Testis (tissue), 5 donors: Measurements from ENCODE around the gene HGF. TPM values are rescaled to one million over a fixed set of nuclear protein-coding genes. Genes with fewer than 3 reads are reported as not detected.
"Not testable (repeated sequence)": the region's sequence is repeated elsewhere in the genome, so short reads cannot be mapped to it uniquely, and the experiment has no call there.

Experiments used
- DNase-seq: peaks from one replicate; pipeline ENCODE4 v3.0.0-alpha.2; 2019
- H3K27ac ChIP-seq, 2 donors: fragments of 200-600 bp; sonication (generic); one replicate each; pipeline ENCODE4 v1.5.1; 2019
- H3K27me3 ChIP-seq: fragments of 200-600 bp; sonication (generic); one replicate; pipeline ENCODE4 v1.5.1; 2019
- H3K36me3 ChIP-seq: fragments of 200-600 bp; sonication (generic); one replicate; pipeline ENCODE4 v1.5.1; 2017; ENCODE audit warnings: low read depth; ENCODE audit errors: missing control alignments
- H3K4me1 ChIP-seq: fragments of 200-600 bp; sonication (generic); one replicate; pipeline ENCODE4 v1.5.1; 2019
- H3K4me3 ChIP-seq, 2 donors: fragments of 200-600 bp; sonication (generic); one replicate each; pipeline ENCODE4 v1.5.1; 2017 to 2019
- H3K9me3 ChIP-seq: fragments of 200-600 bp; sonication (generic); one replicate; pipeline ENCODE4 v1.5.1; 2017
- CTCF ChIP-seq, 3 experiments: fragments of 450-650 bp in 2 of 3; fragments of 200-600 bp in 1 of 3; sonication (generic) in 1 of 3; IDR thresholded peaks; one replicate each; pipeline ENCODE4 v1.5.1; 2016 to 2019; ENCODE audit warnings: antibody characterized with exemption in 3 of 3, mild to moderate bottlenecking in 2 of 3, moderate library complexity in 1 of 3
- POLR2A ChIP-seq: fragments of 450-650 bp; IDR thresholded peaks from one replicate; pipeline ENCODE4 v1.6.1; 2017; ENCODE audit warnings: antibody characterized with exemption, mild to moderate bottlenecking, moderate library complexity
- WGBS, 2 donors: methylation state at CpG; one replicate each; pipeline ENCODE4 v1.1.5; 2018; 5-methylcytosine and 5-hydroxymethylcytosine counted together
- intact Hi-C: fragments of 100-400 bp; cut with DNase I; formaldehyde crosslinking; loops from one replicate; pipeline ENCODE4 v1.15.1; 2023; ENCODE audit warnings: low total_unique reads
- long read RNA-seq, 2 donors: transcript quantifications; one replicate each; lab custom pipeline, GENCODE V29; 2026
- polyA plus RNA-seq: library from polyadenylated mRNA; stranded (reverse); fragments of 350-450 nt; fragmentation: Illumina TruSeq; extraction: RNeasy Lipid Tissue Mini Kit (QIAGEN cat#74804); gene quantifications from one replicate; pipeline ENCODE4 v1.2.3, GENCODE V29; 2014; ENCODE audit warnings: low read depth, low replicate concordance; ENCODE audit not compliant: insufficient read depth
- total RNA-seq, 2 donors: library from RNA; depleted of rRNA; stranded (reverse); fragments of >200 nt; gene quantifications; one replicate each; pipeline ENCODE4 v1.2.3, GENCODE V29; 2016

Gene HGF
- 1 to 10 TPM; 3.1 to 5.0 TPM for total RNA-seq
- polyA plus RNA-seq, result 3.4 TPM
- long read RNA-seq, donor 1, partial matches to known transcripts, result 0 of 2 reads
- long read RNA-seq, donor 1, other reads (novel, unspliced or antisense), result 0 of 2 reads
- long read RNA-seq, donor 2, result 0 reads

GRCh38 chr7:81769891-81770727 is at the start of gene HGF:
Gene HGF, minus strand, starts transcription at chr7:81770047. Its CDS starts 76 bp downstream, at chr7:81769971.
- Histone ChIP-seq H3K4me1 (no peaks in the 10 kb centered on the region), H3K36me3 (no peaks in the 10 kb centered on the region), H3K4me3 (peak within 1 kb of the TSS; percentile 32 to 47), H3K27me3 (no peaks in the 10 kb centered on the region), H3K9me3 (no peaks in the 10 kb centered on the region), H3K27ac (peak within 1 kb of the TSS; percentile 50 to 85)
- DNase-seq, result peak; percentile 71
- intact Hi-C loops, result no loop called here
- 11 to 12% methylated on average over 15 of the region's 15 CpGs for WGBS, 2 donors
- TF ChIP-seq POLR2A, result no peak
- TF ChIP-seq CTCF (IDR thresholded peaks at IDR 0.05), result no peak

GRCh38 chr7:81816312-81816711 is 46.5 kb upstream of the HGF start:
- no peak for DNase-seq
- Histone ChIP-seq H3K9me3 (no peaks in the 10 kb centered on the region), H3K27me3 (no peaks in the 10 kb centered on the region), H3K4me1 (no peaks in the 10 kb centered on the region), H3K36me3 (no peaks in the 10 kb centered on the region), H3K27ac (no peak overlapping the region), H3K4me3 (no peak overlapping the region)
- intact Hi-C loops, result no loop called here
- whole genome bisulfite sequencing, 2 donors, result 56 to 70% methylated on average over 3 of the region's 3 CpGs
- no peak for TF ChIP-seq CTCF (IDR thresholded peaks at IDR 0.05)
- no peak for TF ChIP-seq POLR2A

GRCh38 chr7:81812866-81813476 is 43.1 kb upstream of the HGF start:
- 78 to 86% methylated on average over 3 of the region's 3 CpGs for WGBS, 2 donors
- H3K9me3 ChIP-seq, H3K27ac ChIP-seq, H3K4me3 ChIP-seq, intact Hi-C loops, H3K4me1 ChIP-seq, DNase-seq, H3K27me3 ChIP-seq, H3K36me3 ChIP-seq: not testable (repeated sequence)

- intact Hi-C loops, result no loop called here
- no peaks in the 10 kb centered on the region for H3K9me3 ChIP-seq
- no peak overlapping the region for H3K27ac ChIP-seq
- H3K4me1 ChIP-seq, result no peaks in the 10 kb centered on the region
- no peak overlapping the region for H3K4me3 ChIP-seq
- DNase-seq, result no peak
- no peaks in the 10 kb centered on the region for H3K27me3 ChIP-seq
- 82 to 92% methylated on average over 5 of the region's 5 CpGs for WGBS, 2 donors
- no peaks in the 10 kb centered on the region for H3K36me3 ChIP-seq
- TF ChIP-seq CTCF (IDR thresholded peaks at IDR 0.05) (no peak), POLR2A (no peak)
These were observed 42.4 kb upstream of the HGF start for GRCh38 chr7:81811956-81812865.
